ENCODE data around the gene SLC47A2.

Gene SLC47A2

GRCh38 chr17:19726631-19727376 is 10.4 kb upstream of the SLC47A2 start:
- DNase-seq (ENCODE audit: low read depth in 3 of 3): no peak

- DNase-seq (ENCODE audit: low read depth in 3 of 3): no peak
Measured at GRCh38 chr17:19725486-19725885, 9.1 kb upstream of the SLC47A2 start.

GRCh38 chr17:19724501-19725420 is 8.4 kb upstream of the SLC47A2 start:
- peak in 2 of 3 experiments; percentile 20 to 26 for DNase-seq (ENCODE audit: low read depth in 3 of 3)

GRCh38 chr17:19723964-19724363 is 7.6 kb upstream of the SLC47A2 start:
- no peak for DNase-seq (ENCODE audit: low read depth in 3 of 3)

GRCh38 chr17:19720631-19721426 is 4.4 kb upstream of the SLC47A2 start:
- no peak for DNase-seq (ENCODE audit: low read depth in 3 of 3)

GRCh38 chr17:19720210-19720475 is 3.8 kb upstream of the SLC47A2 start:
- no peak for DNase-seq (ENCODE audit: low read depth in 3 of 3)

GRCh38 chr17:19719355-19720209 is 3.2 kb upstream of the SLC47A2 start:
- DNase-seq (ENCODE audit: low read depth in 3 of 3): no peak

GRCh38 chr17:19718613-19719354 is 2.4 kb upstream of the SLC47A2 start:
- no peak for DNase-seq (ENCODE audit: low read depth in 3 of 3)

GRCh38 chr17:19718041-19718612 is 1.7 kb upstream of the SLC47A2 start:
- DNase-seq (ENCODE audit: low read depth in 3 of 3): no peak

GRCh38 chr17:19717411-19717908 is 1.1 kb upstream of the SLC47A2 start:
- DNase-seq (ENCODE audit: low read depth in 3 of 3): no peak

GRCh38 chr17:19717031-19717360 is 612 bp upstream of the SLC47A2 start:
- no peak for DNase-seq (ENCODE audit: low read depth in 3 of 3)

GRCh38 chr17:19714542-19715411 is 1.6 kb downstream of the SLC47A2 start:
- DNase-seq (ENCODE audit: low read depth in 3 of 3): no peak

- no peak for DNase-seq (ENCODE audit: low read depth in 3 of 3)
Measured at GRCh38 chr17:19713901-19714361, 2.5 kb downstream of the SLC47A2 start.

GRCh38 chr17:19713462-19713861 is 2.9 kb downstream of the SLC47A2 start:
- DNase-seq (ENCODE audit: low read depth in 3 of 3): no peak

- no peak for DNase-seq (ENCODE audit: low read depth in 3 of 3)
Measured at GRCh38 chr17:19712436-19713004, 3.9 kb downstream of the SLC47A2 start.

GRCh38 chr17:19709841-19710240 is 6.5 kb downstream of the SLC47A2 start:
- no peak for DNase-seq (ENCODE audit: low read depth in 3 of 3)

GRCh38 chr17:19708431-19709175 is 7.8 kb downstream of the SLC47A2 start:
- no peak for DNase-seq (ENCODE audit: low read depth in 3 of 3)

GRCh38 chr17:19707728-19708221 is 8.6 kb downstream of the SLC47A2 start:
- DNase-seq (ENCODE audit: low read depth in 3 of 3): no peak
